Parathyroid adenoma (tissue), 2 donors: ENCODE data around the gene TNRC18.
"Not testable (repeated sequence)": the region's sequence is repeated elsewhere in the genome, so short reads cannot be mapped to it uniquely, and the experiment has no call there.

Source experiments
- H2AFZ ChIP-seq: fragments of 300-600 bp; sonication (generic); one replicate; pipeline ENCODE4 v1.7.0; 2017; ENCODE audit warnings: antibody characterized with exemption, mild to moderate bottlenecking
- H3K27ac ChIP-seq: fragments of 300-600 bp; sonication (generic); one replicate; pipeline ENCODE4 v1.7.0; 2017
- H3K27me3 ChIP-seq: fragments of 300-600 bp; sonication (generic); one replicate; pipeline ENCODE4 v1.7.0; 2017; ENCODE audit warnings: low read length; ENCODE audit not compliant: control insufficient read depth, insufficient read depth
- H3K36me3 ChIP-seq: fragments of 300-600 bp; sonication (generic); one replicate; pipeline ENCODE4 v1.7.0; 2017; ENCODE audit warnings: low read length; ENCODE audit not compliant: control insufficient read depth, insufficient read depth
- H3K4me1 ChIP-seq: fragments of 300-600 bp; sonication (generic); one replicate; pipeline ENCODE4 v1.7.0; 2017; ENCODE audit warnings: control low read depth
- H3K4me2 ChIP-seq: fragments of 300-600 bp; sonication (generic); one replicate; pipeline ENCODE4 v1.7.0; 2017; ENCODE audit warnings: low read length
- H3K4me3 ChIP-seq: fragments of 300-600 bp; sonication (generic); one replicate; pipeline ENCODE4 v1.7.0; 2017; ENCODE audit warnings: low read depth, low read length
- H3K79me2 ChIP-seq: fragments of 300-600 bp; sonication (generic); one replicate; pipeline ENCODE4 v1.7.0; 2017; ENCODE audit warnings: control low read depth
- H3K9ac ChIP-seq: fragments of 300-600 bp; sonication (generic); one replicate; pipeline ENCODE4 v1.7.0; 2017; ENCODE audit warnings: mild to moderate bottlenecking
- H3K9me3 ChIP-seq: fragments of 300-600 bp; sonication (generic); one replicate; pipeline ENCODE4 v1.7.0; 2017; ENCODE audit warnings: low read length; ENCODE audit not compliant: control insufficient read depth
- TF ChIP-seq, protein P1 (sequence below): fragments of 300-600 bp; sonication (generic); IDR thresholded peaks from one replicate; pipeline ENCODE4 v1.7.0; 2017; ENCODE audit warnings: antibody characterized with exemption, mild to moderate bottlenecking
- donor health status: primary hyperparathyroidism.

Gene TNRC18

DNA sequence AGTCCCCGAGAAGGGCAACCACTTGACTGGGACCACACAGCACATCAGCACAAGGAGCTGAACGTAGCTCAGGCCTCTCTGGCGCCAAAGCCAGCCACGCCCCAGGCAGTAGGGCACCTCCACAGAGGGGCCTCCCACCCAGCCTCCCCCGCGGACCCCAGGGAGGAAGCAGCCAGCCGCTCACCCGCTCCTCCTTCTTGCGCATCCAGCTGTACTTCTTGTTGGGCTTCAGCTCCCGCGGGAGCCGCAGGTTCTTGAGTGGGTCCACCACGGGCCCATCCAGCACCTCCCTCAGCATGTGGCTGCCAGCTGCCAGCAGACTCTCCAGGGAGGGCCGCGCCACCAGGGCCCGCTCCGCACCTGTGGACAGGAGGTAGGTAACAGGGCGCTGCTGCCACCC is 61.2 kb downstream of the TNRC18 start:
- Histone ChIP-seq H3K9me3 (no peaks in the 10 kb centered on the region), H3K36me3 (no peaks in the 10 kb centered on the region), H3K4me2 (no peak overlapping the region), H3K4me1 (peaks cover 20% of the 10 kb centered on the region), H3K9ac (no peak overlapping the region), H3K79me2 (peaks cover 25% of the 10 kb centered on the region), H3K4me3 (no peak overlapping the region), H3K27ac (no peak overlapping the region), H2AFZ (no peak overlapping the region), H3K27me3 (no peaks in the 10 kb centered on the region)
- TF ChIP-seq, protein P1, sequence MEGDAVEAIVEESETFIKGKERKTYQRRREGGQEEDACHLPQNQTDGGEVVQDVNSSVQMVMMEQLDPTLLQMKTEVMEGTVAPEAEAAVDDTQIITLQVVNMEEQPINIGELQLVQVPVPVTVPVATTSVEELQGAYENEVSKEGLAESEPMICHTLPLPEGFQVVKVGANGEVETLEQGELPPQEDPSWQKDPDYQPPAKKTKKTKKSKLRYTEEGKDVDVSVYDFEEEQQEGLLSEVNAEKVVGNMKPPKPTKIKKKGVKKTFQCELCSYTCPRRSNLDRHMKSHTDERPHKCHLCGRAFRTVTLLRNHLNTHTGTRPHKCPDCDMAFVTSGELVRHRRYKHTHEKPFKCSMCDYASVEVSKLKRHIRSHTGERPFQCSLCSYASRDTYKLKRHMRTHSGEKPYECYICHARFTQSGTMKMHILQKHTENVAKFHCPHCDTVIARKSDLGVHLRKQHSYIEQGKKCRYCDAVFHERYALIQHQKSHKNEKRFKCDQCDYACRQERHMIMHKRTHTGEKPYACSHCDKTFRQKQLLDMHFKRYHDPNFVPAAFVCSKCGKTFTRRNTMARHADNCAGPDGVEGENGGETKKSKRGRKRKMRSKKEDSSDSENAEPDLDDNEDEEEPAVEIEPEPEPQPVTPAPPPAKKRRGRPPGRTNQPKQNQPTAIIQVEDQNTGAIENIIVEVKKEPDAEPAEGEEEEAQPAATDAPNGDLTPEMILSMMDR, result no peak

DNA sequence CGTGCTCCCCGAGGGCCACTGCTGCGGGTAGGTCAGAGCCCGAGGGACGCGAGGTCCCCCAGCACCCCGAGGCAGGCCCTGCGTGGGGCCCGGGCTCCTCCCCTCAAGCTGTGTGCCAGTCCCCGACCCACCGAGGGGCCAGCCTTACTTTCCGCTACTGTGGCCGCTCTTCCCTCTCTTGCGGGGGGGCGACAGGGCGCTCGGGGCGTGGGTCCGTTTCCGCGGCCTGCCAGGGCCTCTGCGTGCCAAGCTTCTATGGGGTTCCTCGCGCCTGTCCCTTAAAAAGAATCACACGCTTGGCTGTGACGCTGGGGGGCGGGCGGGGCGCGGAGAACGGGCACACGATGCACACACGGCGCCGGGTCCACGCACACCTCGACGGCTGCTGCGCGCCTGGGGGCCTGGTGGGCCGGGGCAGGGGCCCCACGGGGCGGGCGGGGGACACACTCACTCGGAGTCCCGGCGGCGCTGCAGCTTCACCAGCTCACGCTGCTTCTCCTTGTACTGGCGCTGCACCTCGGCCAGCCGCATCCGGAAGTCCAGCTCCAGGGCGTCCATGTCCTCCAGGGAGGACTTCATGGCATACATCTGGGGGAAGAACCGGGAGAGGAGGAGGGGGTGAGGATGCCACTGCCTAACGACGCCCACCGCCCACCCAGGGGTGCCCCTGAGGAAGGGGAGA is 62.0 kb downstream of the TNRC18 start:
- Histone ChIP-seq H3K9me3 (no peaks in the 10 kb centered on the region), H3K27me3 (no peaks in the 10 kb centered on the region), H3K27ac (no peak overlapping the region), H3K4me1 (peaks cover 23% of the 10 kb centered on the region), H3K4me2 (no peak overlapping the region), H3K4me3 (no peak overlapping the region), H3K36me3 (no peaks in the 10 kb centered on the region), H3K79me2 (peaks cover 31% of the 10 kb centered on the region), H3K9ac (no peak overlapping the region), H2AFZ (no peak overlapping the region)
- TF ChIP-seq, protein P1, result no peak

DNA sequence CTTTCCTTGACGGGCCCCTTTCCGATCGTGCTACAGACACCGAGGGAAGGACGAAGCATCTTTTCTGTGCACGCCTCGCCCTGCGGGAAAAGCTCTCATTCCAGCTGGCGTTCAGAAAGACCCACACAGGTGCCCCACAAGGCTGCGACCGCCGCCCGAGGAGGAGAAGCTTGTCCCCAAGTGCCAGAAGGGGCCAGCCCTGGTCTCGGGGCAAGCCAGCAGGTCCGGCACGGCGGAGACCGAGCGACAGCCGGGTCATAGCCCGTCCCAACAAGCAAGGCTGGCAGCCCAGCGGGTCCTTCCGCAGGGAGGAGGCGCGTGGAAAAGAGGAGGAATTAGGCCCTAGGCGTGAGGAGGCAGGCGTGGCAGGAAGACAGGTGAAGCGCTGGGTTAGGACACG is 62.7 kb downstream of the TNRC18 start:
- H3K4me1 ChIP-seq, result peaks cover 23% of the 10 kb centered on the region
- peaks cover 37% of the 10 kb centered on the region for H3K79me2 ChIP-seq
- no peaks in the 10 kb centered on the region for H3K36me3 ChIP-seq

DNA sequence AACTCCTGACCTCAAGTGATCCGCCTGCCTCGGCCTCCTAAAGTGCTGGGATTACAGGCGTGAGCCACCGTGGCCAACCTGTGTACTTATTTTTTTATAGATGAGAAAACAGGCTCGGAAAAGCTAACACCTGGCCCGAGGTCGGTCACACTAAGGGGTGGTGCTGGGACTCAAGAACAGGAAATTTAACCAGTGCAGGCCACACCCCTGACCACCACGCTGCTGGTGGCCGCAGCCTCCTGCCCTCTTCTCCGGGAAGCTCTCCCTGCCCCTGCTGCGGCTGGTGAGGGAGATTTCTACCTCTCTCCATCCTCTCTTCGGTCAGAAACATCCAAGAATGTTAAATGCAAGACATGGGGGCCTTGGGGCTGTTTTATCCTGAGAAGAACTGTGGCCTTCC is 63.2 kb downstream of the TNRC18 start:
- Histone ChIP-seq H3K27me3 (no peaks in the 10 kb centered on the region), H3K4me2 (no peak overlapping the region), H3K9me3 (no peaks in the 10 kb centered on the region), H2AFZ (no peak overlapping the region), H3K79me2 (peaks cover 37% of the 10 kb centered on the region), H3K4me1 (peaks cover 23% of the 10 kb centered on the region), H3K4me3 (no peak overlapping the region), H3K27ac (no peak overlapping the region), H3K36me3 (no peaks in the 10 kb centered on the region), H3K9ac (no peak overlapping the region)
- TF ChIP-seq, protein P1, result no peak

More for the DNA sequence above, 62.7 kb downstream of the TNRC18 start:
- TF ChIP-seq, protein P1, result no peak
- Histone ChIP-seq H3K9me3 (no peaks in the 10 kb centered on the region), H3K27me3 (no peaks in the 10 kb centered on the region), H3K27ac (no peak overlapping the region), H3K4me2 (no peak overlapping the region), H2AFZ (no peak overlapping the region), H3K4me3 (no peak overlapping the region), H3K9ac (no peak overlapping the region)

DNA sequence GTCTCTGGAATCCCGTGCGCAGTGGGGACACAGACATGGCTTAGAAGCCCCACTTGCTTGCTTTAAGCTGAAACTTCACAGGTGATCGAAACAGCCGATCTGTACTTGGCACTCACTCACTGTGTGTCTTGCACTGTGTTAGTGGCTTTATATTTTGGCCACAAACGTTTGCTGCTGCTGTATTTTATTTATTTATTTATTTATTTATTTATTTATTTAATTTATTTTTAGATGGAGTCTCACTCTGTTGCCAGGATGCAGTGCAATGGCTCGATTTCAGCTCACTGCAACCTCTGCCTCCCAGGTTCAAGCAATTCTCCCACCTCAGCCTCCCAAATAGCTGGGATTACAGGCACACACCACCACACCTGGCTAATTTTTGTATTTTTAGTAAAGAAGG is 63.6 kb downstream of the TNRC18 start:
- not testable (repeated sequence) for H3K36me3 ChIP-seq

More for the DNA sequence above, 63.6 kb downstream of the TNRC18 start:
- Histone ChIP-seq H3K4me2 (peak overlapping the region; percentile 54), H3K79me2 (peaks cover 38% of the 10 kb centered on the region), H3K4me1 (peaks cover 23% of the 10 kb centered on the region)
- H3K9me3 ChIP-seq, H3K27me3 ChIP-seq, H3K4me3 ChIP-seq, H3K27ac ChIP-seq, H3K9ac ChIP-seq, H2AFZ ChIP-seq: not testable (repeated sequence)
